Measurements from ENCODE around the gene HECW1. TPM values are rescaled to one million over a fixed set of nuclear protein-coding genes. Genes with fewer than 3 reads are reported as not detected.

HECW1 gene
- total RNA-seq, 1 donor from 2014 or later, result not detected

GRCh38 chr7:43461349-43462024, 349.0 kb downstream of the HECW1 start:
- Mint-ChIP-seq H3K27ac (no peak overlapping the region), H3K36me3 (ENCODE audit: low read depth) (no peaks in the 10 kb centered on the region), H3K4me3 (no peak overlapping the region), H3K9me3 (no peaks in the 10 kb centered on the region), H3K27me3 (peaks cover 16% of the 10 kb centered on the region), H3K4me1 (no peaks in the 10 kb centered on the region)
- DNase-seq, result no peak
- POLR2A ChIA-PET, result no interaction called here
- intact Hi-C loops (cut with micrococcal nuclease), result no loop called here
- CTCF ChIA-PET, result no interaction called here
- no peak for ATAC-seq (ENCODE audit: low read depth)
- TF ChIP-seq CTCF (IDR thresholded peaks at IDR 0.05), result no peak

- POLR2A ChIA-PET, result no interaction called here
- intact Hi-C loops (cut with micrococcal nuclease), result no loop called here
- ATAC-seq (ENCODE audit: low read depth) (no peak), DNase-seq (no peak)
- Mint-ChIP-seq H3K36me3 (ENCODE audit: low read depth) (no peaks in the 10 kb centered on the region), H3K27me3 (peaks cover 18% of the 10 kb centered on the region), H3K9me3 (no peaks in the 10 kb centered on the region), H3K4me3 (no peak overlapping the region), H3K27ac (no peak overlapping the region), H3K4me1 (no peaks in the 10 kb centered on the region)
- CTCF ChIA-PET, result no interaction called here
- no peak for TF ChIP-seq CTCF (IDR thresholded peaks at IDR 0.05)
These were observed 350.4 kb downstream of the HECW1 start for GRCh38 chr7:43462836-43463235.

GRCh38 chr7:43463401-43463980, 351.0 kb downstream of the HECW1 start:
- Mint-ChIP-seq H3K36me3 (ENCODE audit: low read depth) (no peaks in the 10 kb centered on the region), H3K27ac (no peak overlapping the region), H3K4me3 (no peak overlapping the region), H3K4me1 (no peaks in the 10 kb centered on the region), H3K27me3 (peaks cover 18% of the 10 kb centered on the region), H3K9me3 (no peaks in the 10 kb centered on the region)
- ChIA-PET POLR2A (no interaction called here), CTCF (no interaction called here)
- ATAC-seq (ENCODE audit: low read depth) (no peak), DNase-seq (no peak)
- no peak for TF ChIP-seq CTCF (IDR thresholded peaks at IDR 0.05)
- intact Hi-C loops (cut with micrococcal nuclease), result no loop called here

GRCh38 chr7:43465581-43466554, 353.4 kb downstream of the HECW1 start:
- intact Hi-C loops (cut with micrococcal nuclease), result no loop called here
- Mint-ChIP-seq H3K4me3 (no peak overlapping the region), H3K36me3 (ENCODE audit: low read depth) (no peaks in the 10 kb centered on the region), H3K4me1 (no peaks in the 10 kb centered on the region), H3K9me3 (no peaks in the 10 kb centered on the region), H3K27ac (no peak overlapping the region), H3K27me3 (peaks cover 25% of the 10 kb centered on the region)
- no peak for ATAC-seq (ENCODE audit: low read depth)
- DNase-seq, result no peak
- TF ChIP-seq CTCF (IDR thresholded peaks at IDR 0.05), result no peak
- ChIA-PET CTCF (no interaction called here), POLR2A (no interaction called here)

- Mint-ChIP-seq H3K4me3 (no peak overlapping the region), H3K4me1 (no peaks in the 10 kb centered on the region)
These were observed 355.0 kb downstream of the HECW1 start for GRCh38 chr7:43467406-43467805.

More at GRCh38 chr7:43467406-43467805, 355.0 kb downstream of the HECW1 start:
- ChIA-PET CTCF (no interaction called here), POLR2A (no interaction called here)
- ATAC-seq (ENCODE audit: low read depth) (no peak), DNase-seq (no peak)
- intact Hi-C loops (cut with micrococcal nuclease), result no loop called here
- no peak for TF ChIP-seq CTCF (IDR thresholded peaks at IDR 0.05)
- Mint-ChIP-seq H3K27me3 (peaks cover 25% of the 10 kb centered on the region), H3K36me3 (ENCODE audit: low read depth) (no peaks in the 10 kb centered on the region), H3K9me3 (no peaks in the 10 kb centered on the region), H3K27ac (no peak overlapping the region)
